Ascending aorta (tissue), 2 donors: ENCODE results near the gene NT5C2. TPM values are rescaled to one million over a fixed set of nuclear protein-coding genes. Genes with fewer than 3 reads are reported as not detected.
A peak's percentile ranks its signal among the peaks of the same experiment; 100 is the strongest.

ENCODE experiments used
- DNase-seq, 2 donors: peaks; one replicate each; pipeline ENCODE4 v3.0.0-alpha.2; 2019; ENCODE audit warnings: low spot score in 2 of 2
- H3K27ac ChIP-seq, 2 donors: fragments of 200-600 bp; sonication (generic); one replicate each; pipeline ENCODE4 v1.5.1; 2016 to 2017; ENCODE audit warnings: mild to moderate bottlenecking in 1 of 2
- H3K27me3 ChIP-seq: fragments of 200-600 bp; sonication (generic); one replicate; pipeline ENCODE4 v1.5.1; 2017
- H3K36me3 ChIP-seq, 2 donors: fragments of 200-600 bp; sonication (generic); one replicate each; pipeline ENCODE4 v1.5.1; 2016
- H3K4me1 ChIP-seq, 2 donors: fragments of 200-600 bp; sonication (generic); one replicate each; pipeline ENCODE4 v1.5.1; 2016 to 2017; ENCODE audit warnings: mild to moderate bottlenecking in 1 of 2
- H3K4me3 ChIP-seq, 2 donors: fragments of 200-600 bp; sonication (generic); one replicate each; pipeline ENCODE4 v1.5.1; 2016 to 2017; ENCODE audit warnings: mild to moderate bottlenecking in 1 of 2
- H3K9me3 ChIP-seq, 2 donors: fragments of 200-600 bp; sonication (generic); one replicate each; pipeline ENCODE4 v1.5.1; 2016
- intact Hi-C: fragments of 100-400 bp; cut with DNase I; formaldehyde crosslinking; loops from one replicate; pipeline ENCODE4 v1.15.1; 2023
- total RNA-seq: library from RNA; depleted of rRNA; stranded (reverse); fragments of >200 nt; gene quantifications from one replicate; pipeline ENCODE4 v1.1.0, GENCODE V29; 2016
- TF ChIP-seq, protein P1 (sequence below), 3 experiments: fragments of 200-600 bp in 2 of 3; fragments of 450-650 bp in 1 of 3; sonication (generic) in 2 of 3; IDR thresholded peaks; one replicate each; pipeline ENCODE4 v1.5.1; 2016 to 2019; ENCODE audit warnings: antibody characterized with exemption in 3 of 3, mild to moderate bottlenecking in 1 of 3, moderate library complexity in 1 of 3

Gene NT5C2
- total RNA-seq, 1 donor from 2014 or later = 25.9 TPM

DNA sequence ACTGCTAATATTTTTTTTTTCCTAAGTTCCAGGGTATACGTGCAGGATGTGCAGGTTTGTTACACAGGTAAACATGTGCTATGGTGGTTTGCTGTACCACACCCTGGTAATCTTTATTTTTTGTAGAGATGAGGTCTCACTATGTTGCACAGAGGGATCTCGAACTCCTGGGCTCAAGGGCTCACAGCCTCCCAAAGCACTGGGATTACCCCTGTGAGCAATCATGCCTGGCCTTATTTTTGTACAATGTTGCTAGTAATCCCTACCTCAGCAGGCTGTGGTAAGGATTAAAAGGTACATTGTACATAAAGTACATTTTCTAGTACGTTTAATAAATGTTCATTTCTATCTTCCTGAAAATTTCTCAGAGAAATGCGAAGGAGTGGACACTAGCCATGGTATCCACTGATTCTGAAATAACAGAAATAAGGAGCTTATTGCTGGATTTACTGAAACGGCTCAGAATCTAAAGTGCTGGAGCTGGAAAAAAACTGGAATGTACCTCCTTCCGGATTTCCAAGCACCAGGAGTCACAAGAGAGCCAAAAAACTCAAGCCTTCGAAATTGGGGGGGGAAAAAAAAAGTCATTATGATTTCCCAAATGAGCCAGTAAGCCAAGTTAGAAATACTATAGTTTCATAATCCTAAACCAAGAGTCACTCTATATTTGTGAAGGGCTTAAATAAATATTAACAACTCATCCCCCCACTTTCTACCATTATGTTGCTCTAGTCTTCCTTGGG, 69.6 kb downstream of the NT5C2 start:
- TF ChIP-seq, protein P1, sequence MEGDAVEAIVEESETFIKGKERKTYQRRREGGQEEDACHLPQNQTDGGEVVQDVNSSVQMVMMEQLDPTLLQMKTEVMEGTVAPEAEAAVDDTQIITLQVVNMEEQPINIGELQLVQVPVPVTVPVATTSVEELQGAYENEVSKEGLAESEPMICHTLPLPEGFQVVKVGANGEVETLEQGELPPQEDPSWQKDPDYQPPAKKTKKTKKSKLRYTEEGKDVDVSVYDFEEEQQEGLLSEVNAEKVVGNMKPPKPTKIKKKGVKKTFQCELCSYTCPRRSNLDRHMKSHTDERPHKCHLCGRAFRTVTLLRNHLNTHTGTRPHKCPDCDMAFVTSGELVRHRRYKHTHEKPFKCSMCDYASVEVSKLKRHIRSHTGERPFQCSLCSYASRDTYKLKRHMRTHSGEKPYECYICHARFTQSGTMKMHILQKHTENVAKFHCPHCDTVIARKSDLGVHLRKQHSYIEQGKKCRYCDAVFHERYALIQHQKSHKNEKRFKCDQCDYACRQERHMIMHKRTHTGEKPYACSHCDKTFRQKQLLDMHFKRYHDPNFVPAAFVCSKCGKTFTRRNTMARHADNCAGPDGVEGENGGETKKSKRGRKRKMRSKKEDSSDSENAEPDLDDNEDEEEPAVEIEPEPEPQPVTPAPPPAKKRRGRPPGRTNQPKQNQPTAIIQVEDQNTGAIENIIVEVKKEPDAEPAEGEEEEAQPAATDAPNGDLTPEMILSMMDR (IDR thresholded peaks at IDR 0.05) = peak in 1 of 3 experiments; percentile 20

DNA sequence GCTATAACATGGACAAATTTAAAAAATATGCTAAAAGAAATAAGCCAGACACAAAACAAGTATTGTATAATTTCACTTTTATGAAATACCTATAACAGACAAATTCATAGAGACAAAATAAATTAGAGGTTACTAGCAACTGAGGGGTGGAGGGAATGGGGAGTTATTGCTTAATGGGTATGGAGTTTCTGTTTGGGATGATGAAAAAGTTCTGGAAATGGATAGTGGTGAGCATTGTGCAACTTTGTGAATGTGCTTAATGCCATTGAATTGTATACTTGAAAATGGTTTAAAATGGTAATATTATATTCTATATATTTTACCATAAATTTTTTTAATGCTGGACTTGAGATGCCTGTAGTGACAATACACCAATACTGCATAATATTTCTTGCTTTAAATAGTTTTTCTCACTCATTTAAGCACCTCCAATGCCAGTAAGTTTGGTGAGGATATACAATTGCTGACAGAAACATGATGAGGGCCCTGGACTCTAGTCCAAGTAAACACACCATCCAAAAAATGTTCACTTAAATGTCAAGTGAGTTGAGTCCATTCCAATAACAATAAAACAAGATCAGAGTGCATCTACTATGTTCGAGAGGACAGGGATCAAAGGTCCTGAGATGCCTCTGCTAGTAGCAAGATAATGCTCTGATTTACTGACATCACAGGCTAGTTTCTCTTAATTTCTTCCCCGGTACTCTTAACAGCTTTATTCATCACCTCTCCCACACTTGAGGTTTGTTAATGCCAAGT, 71.9 kb downstream of the NT5C2 start:
- Histone ChIP-seq H3K9me3 (no peaks in the 10 kb centered on the region), H3K27ac (peak overlapping the region; percentile 66 to 79), H3K36me3 (no peaks in the 10 kb centered on the region), H3K4me1 (peaks cover 10 to 74% of the 10 kb centered on the region in 2 donors), H3K4me3 (peak overlapping the region in 1 of 2 donors; percentile 2), H3K27me3 (no peaks in the 10 kb centered on the region)
- TF ChIP-seq, protein P1 (IDR thresholded peaks at IDR 0.05) = no peak
- intact Hi-C loops = no loop called here
- DNase-seq = no peak

More for the DNA sequence above, 69.6 kb downstream of the NT5C2 start:
- Histone ChIP-seq H3K4me1 (peaks cover 13 to 67% of the 10 kb centered on the region in 2 donors), H3K36me3 (no peaks in the 10 kb centered on the region), H3K27me3 (no peaks in the 10 kb centered on the region), H3K27ac (peak overlapping the region; percentile 66 to 79), H3K9me3 (no peaks in the 10 kb centered on the region), H3K4me3 (peak overlapping the region in 1 of 2 donors; percentile 26)
- DNase-seq = no peak
- intact Hi-C loops = no loop called here

DNA sequence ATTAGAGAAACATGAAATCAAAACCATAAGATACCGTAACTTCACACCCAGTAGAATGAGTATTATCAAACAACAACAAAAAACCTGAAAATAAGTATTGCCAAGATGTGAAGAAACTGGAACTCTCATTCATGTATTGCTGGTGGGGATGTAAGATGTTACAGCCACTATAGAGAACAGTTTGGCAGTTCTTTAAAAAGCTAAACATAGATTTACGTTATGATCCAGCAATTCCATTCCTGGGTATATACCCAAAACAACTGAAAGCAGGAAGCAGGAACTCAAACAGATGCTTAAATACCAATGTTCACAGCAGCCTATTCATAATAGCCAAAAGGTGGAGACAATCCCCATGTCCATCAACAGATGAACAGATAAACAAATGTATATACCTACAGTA, 72.5 kb downstream of the NT5C2 start:
- intact Hi-C loops = no loop called here
- H3K27ac ChIP-seq = peak overlapping the region; percentile 55 to 66
- H3K36me3 ChIP-seq = no peaks in the 10 kb centered on the region
- peaks cover 7 to 68% of the 10 kb centered on the region in 2 donors for H3K4me1 ChIP-seq
- no peak for DNase-seq
- no peaks in the 10 kb centered on the region for H3K27me3 ChIP-seq
- TF ChIP-seq, protein P1 (IDR thresholded peaks at IDR 0.05) = no peak
- H3K4me3 ChIP-seq = peak overlapping the region in 1 of 2 donors; percentile 2
- no peaks in the 10 kb centered on the region for H3K9me3 ChIP-seq

DNA sequence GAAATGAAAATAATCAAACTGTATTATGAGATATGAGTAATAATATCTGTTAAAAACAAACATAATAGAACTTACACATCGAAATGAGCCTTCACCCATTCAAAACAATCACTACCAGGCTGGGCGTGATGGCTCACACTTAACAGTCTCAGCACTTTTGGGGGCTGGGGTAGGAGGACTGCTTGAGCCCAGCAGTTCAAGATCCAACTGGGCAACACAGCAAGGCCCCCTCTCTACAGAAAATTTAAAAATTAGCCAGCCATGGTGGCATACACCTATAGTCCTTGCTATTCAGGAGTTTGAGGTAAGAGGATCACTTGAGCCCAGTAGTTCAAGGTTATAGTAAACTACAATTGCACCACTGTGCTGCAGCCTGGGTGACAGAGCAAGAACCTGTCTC, 75.8 kb downstream of the NT5C2 start:
- Histone ChIP-seq H3K36me3 (no peaks in the 10 kb centered on the region), H3K27ac (peak overlapping the region in 1 of 2 donors; percentile 47), H3K27me3 (no peaks in the 10 kb centered on the region), H3K4me1 (peaks cover 7 to 48% of the 10 kb centered on the region in 2 donors), H3K9me3 (no peaks in the 10 kb centered on the region), H3K4me3 (no peak overlapping the region)
- intact Hi-C loops = no loop called here
- TF ChIP-seq, protein P1 (IDR thresholded peaks at IDR 0.05) = no peak
- no peak for DNase-seq

DNA sequence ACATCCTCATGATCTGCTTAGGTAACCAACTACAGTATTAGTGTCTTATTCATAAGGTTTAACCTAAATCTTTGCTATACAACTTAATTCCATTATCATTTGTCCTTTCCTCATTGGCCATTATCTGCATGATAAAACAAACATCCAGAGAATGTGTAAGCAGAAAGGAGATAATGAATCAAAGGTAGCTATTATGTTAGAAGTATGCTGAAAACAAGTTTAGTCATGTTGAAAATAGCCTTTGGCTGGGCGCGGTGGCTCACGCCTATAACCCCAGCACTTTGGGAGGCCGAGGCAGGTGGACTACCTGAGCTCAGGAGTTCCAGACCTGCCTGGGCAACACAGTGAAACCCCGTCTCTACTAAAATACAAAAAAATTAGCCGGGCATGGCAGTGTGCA, 78.2 kb downstream of the NT5C2 start:
- peaks cover 18 to 53% of the 10 kb centered on the region in 2 donors for H3K4me1 ChIP-seq
- H3K9me3 ChIP-seq = no peaks in the 10 kb centered on the region
- peak overlapping the region in 1 of 2 donors; percentile 19 for H3K27ac ChIP-seq
- TF ChIP-seq, protein P1 (IDR thresholded peaks at IDR 0.05) = no peak
- DNase-seq = no peak
- no peaks in the 10 kb centered on the region for H3K27me3 ChIP-seq
- no peaks in the 10 kb centered on the region for H3K36me3 ChIP-seq
- H3K4me3 ChIP-seq = no peak overlapping the region
- intact Hi-C loops = no loop called here
